GM18907 (cell line): ENCODE measurements around the gene FMN1.

Source experiments
- ATAC-seq: cut with Tn5 transposase; IDR thresholded peaks from one replicate; pipeline ENCODE4 v1.9.1; 2021; ENCODE audit warnings: mild to moderate bottlenecking, moderate library complexity; ENCODE audit not compliant: unreplicated experiment

FMN1 gene

DNA sequence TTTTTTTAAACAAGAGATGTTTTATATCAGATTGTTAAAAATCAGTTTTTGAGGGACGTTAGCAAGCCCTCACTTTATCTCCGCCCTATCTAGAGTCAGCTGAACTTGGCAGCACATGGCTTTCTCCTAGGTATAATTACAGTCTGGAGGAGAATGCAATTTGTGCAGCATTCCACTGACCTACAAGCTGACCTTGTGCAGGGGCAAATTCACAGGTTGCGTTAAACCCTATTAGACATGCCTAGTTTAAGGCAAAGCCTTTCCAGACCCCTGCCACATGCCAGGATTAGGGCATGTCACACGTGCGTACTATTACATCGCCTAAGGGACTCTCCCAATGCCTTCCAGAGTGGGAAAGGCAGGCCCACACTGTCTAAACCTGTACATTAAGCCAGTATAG is 252.7 kb downstream of the FMN1 start:
- ATAC-seq: no peak

DNA sequence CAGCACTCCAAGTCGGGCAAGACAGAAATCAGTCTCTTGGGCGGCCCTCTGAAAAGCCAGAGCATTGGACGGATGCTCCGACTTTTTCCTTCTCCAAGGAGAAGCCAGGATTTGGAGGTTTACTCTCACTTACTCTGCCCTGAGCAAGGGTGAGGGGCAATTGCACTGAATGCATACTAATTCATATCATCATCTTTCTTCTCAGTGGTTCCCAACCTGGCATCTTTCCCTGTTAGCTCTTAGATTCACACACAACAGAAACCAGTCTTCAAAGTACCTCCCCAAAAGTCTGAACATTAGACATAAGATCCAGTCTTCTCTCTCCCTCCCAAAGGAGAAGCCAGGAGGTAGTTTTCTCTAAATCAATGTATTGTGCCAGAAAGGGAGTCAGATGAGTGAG is 257.5 kb downstream of the FMN1 start:
- ATAC-seq: no peak

- ATAC-seq: no peak
Observed at GRCh38 chr15:32936283-32936918, 258.1 kb downstream of the FMN1 start.

GRCh38 chr15:32935139-32935538 is 259.4 kb downstream of the FMN1 start:
- no peak for ATAC-seq

DNA sequence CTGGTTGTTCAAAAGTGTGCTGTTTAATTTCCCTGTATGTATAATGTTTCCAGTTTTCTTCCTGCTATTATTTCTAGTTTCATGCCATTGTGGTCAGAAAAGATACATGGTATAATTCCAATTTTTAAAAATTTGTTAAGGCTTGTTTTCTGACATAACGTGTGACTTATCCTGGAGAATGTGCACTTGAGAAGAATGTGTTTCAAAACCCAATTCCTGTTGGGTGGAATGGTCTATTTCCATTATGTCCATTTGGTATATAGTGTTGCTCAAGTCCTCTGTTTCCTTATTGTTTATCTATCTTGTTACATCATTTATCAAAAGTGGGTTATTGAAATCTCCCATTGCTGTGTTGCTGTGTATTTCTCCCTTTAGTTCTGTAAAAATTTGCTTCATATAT is 261.3 kb downstream of the FMN1 start:
- ATAC-seq: no peak

- no peak for ATAC-seq
Observed at GRCh38 chr15:32928876-32929275, 265.6 kb downstream of the FMN1 start.

DNA sequence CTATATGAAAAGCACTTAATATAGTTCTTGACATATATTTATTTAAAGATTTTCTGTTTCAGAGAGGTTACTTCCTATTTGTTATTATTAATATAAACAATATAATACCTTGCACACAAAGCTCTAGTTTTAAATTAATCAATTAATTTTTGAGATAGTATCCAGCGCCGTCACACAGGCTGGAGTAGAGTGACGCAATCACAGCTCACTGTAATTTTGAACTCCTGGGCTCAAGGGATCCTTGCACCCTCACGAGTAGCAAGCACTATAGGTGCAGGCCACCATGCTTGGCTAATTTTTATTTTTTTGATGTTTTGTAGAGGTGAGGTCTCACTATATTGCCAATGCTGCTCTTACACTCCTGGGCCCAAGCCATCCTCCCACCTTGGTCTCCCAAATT is 267.4 kb downstream of the FMN1 start:
- no peak for ATAC-seq

GRCh38 chr15:32923176-32923575 is 271.3 kb downstream of the FMN1 start:
- no peak for ATAC-seq

- no peak for ATAC-seq
Observed at GRCh38 chr15:32922541-32922940, 272.0 kb downstream of the FMN1 start.

DNA sequence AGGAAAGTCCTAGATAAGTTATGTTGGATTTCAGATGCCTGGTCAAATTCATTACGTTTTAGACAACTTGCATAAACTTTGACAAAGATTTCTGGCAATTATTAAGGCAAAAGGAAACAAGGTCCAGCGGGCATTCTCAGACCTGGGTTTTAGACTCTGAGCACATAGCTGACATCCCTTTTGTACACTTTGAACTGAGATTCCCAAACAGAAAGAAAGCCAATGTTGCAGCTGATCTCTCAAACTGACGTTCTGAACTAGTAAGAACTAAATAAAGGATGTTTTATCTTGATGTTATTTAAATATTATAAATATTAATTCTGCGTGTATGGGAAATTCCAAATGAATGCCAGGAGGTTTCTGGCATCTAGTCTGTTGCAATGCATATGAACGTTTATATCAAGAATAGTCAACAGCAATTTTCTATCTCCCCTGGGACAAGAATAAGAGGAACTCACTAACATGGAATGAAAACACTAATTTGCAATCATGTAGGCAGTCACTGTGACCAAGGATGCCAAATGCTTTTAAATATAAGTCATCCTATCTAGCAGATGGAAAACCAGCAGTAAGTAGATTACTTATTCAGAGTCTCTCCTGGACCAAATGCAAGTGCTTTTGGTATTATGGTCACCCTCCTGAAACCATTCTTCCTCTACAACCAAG is 274.6 kb downstream of the FMN1 start:
- ATAC-seq: no peak

DNA sequence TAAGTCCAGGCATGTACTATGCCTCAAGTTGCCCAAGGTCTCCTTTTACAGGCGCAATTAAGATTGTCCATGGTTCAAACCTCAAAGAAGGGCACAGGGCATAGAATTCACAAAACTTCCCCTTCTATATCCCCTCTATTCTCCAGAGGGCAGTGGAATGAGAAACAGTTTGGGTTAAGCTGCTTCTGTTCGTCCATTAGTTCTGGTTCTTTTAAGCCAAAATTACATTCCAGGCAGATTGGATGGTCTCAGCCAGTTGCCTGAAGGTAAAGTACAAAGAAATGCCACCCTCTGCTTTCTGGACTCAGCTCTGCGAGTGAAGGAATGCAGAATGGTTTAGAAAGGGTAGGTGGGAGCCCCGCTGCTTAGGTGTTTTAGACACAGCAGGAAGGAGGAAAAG is 276.0 kb downstream of the FMN1 start:
- ATAC-seq: no peak

GRCh38 chr15:32910839-32911238 is 283.7 kb downstream of the FMN1 start:
- ATAC-seq: no peak

DNA sequence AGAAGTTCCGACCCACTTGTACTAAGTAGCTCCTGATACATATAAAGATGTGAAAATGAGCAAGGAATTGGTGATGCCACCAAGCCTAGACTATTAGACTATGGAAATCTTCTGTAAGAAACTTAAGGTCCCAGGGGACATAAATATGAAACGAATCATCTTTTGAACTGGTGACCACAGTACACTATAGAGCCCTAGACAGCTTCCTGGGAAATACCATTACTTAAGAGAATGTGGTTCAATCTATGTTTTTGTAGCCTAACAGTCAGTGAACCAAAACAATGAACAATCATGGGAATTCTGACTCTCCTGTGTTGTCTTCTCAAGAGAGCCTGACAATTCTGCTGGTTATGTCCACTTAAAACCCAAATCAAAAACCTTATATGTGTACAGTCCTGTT is 285.1 kb downstream of the FMN1 start:
- no peak for ATAC-seq

DNA sequence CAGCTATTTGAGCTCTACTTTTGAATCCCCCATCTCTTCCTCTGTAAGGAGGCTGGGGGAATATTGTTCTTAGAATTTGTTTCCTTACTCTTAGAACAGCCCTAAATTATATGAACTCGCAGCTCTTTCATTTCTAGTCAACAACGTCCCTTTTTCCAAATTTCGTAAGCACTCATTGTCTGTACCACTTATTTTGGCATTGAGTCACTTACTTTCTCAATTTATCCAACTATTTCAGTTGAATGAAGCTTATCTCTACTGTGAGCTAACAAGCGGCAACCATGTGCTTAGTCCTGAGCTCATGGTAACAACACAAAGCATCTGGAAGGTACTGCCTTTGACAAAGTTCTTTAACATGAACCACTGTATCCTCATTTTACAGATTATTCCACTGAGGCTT is 285.6 kb downstream of the FMN1 start:
- ATAC-seq: no peak

DNA sequence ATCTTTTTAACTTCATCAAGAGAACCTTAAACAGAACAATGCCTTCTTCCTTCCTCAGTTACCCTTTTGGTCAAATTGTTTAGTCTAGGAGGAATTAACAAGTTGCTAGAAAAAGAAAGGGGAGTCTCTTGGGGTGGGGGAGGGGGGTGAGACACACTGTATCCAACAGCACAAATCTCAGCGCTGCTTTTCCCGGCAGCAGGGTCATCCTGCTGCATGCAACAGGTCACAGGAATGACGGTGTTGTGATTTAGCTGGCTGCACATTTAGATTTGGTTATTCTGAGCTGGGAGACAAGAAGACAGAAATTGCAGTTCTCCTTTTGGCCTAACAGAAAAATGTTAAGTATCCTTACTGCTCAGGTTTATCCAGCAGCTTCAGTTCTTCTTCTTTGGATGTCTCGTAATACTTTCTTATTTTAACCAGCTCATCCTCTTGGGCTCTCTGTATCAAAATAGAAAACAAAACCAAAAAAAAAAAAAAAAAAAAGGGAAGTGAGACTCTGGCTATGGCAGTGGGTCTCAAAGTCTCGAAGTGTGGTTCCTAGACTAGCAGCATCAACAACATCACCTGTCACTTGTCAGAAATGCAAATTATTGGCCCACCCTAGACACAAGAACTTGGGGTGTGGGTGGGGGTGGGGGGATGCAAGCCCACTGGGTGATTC is 286.2 kb downstream of the FMN1 start:
- ATAC-seq: peak; percentile 90

DNA sequence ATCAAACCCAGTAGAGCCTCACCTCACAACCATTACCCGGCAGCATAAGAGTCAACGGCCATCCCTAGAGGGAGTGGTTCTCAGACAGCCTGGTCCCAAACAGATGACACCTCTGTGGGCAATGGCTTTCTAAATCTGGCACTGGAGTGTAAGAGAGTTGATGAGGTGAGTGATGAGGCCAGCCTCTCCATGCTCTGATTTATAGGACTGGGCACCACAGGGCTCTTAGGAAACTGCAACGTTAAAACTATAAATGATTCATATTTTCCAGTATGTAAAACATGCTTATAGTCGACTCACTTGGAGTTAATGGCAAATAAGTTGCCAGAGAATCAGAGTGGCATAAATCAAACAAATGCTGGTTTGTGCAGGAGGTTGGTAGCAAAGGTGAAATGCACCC is 289.0 kb downstream of the FMN1 start:
- ATAC-seq: no peak

DNA sequence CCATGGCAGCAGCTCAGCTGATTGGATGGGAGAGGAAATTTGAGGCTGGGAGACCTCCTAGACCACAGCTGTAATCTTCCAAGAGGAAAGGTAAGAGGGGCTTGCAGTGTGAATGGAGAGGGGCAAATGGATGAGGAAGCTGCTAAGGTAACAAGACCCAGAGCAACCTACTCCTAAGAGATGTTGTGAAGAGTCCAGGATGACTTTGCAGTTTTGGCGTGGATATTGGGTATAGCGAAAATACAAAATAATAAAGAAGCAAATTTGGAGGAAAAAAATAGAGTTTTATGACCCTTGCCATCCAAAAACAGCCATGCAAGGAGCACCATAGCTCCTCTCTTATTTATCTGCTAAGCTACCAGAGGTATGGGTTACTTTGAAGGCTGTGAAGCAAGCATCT is 290.1 kb downstream of the FMN1 start:
- no peak for ATAC-seq

DNA sequence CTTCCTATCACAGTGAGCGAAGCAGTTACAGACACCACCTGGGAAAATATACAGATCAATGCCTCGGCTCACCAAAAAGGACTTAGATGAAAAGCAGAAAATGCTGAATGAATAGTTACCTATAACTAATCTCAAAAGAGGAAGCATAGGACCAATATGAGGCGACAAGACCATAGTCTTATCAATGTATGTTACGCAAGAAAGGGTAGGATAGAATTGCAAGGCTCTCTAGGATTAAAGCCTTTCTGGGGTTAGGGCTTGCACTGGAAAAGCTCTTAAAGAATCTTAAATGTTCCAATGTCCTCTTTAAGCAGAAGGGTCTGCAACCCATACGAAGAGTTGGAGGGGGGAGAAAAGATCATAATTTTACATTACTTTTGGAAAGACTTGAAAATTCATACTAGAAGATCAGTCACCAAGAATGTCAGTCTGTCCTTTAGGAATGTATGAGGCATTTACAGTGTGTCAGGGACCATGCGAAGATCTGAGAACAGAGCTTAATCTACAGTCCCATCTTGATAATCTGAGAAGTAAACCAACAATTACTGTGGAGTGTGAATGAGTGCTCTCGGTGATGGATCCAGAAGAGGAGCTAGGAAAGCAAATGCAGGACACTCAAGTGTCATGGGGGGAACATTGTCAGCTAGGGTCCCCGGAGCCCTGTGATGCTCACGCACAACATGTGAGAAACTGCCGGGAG is 290.8 kb downstream of the FMN1 start:
- no peak for ATAC-seq

DNA sequence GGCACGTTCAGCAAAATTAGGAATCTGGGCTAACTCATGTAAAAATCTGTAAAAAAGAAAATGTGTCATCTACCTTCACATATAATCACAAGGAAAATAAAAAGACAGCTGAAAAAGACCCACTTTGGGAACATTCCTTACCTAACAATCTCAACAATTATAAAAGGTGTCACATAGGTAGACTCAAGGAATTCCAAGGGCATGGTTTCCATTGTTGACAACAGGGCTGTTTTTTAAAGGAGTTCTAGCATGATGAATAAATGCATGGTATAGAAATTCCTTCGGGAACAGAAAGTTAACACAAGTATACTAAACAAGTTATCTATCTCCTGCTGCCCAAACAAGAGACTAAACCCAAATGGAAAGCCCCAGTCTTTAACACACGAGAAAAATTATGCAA is 292.5 kb downstream of the FMN1 start:
- ATAC-seq: no peak

DNA sequence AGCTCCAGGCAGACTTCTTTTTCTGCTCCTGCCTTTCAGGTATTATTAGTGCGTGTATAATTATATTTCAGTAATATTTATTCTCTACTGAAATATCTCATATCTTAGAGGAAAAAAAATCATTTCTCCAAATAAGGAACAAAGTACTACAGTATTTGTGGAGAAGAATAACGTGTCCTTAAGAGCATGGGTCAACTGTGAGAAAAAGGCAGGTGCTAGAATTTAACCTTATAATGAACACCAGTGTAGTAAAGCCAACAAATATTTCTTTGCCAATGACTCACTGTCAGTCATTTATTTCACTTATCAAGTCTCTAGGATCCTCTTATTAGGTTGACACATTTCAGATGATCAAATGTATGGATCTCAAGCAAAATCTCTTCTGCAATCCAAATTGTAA is 293.3 kb downstream of the FMN1 start:
- ATAC-seq: no peak

DNA sequence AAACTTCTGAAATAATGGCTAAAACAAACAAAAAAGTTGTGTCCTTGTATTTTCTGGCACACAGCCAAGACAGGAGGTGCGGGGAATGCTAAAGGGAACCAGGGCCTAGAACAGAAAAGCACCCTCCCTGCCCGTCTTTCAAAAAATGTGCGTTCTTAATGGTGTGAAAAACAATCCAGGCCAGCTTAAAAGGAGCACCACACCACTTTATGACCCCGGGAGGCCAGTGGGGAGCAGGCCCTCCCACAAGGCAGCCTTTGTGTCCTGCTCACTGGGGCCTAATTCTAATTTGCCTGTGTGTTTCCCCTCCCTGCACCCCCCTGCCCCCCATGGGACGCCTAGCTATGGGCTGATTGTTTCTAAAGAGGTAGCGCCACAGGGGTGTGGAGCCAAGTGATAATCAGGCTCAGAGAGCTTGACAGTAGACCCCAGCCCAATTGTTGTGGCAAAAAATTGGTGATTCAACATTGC is 295.4 kb downstream of the FMN1 start:
- no peak for ATAC-seq

DNA sequence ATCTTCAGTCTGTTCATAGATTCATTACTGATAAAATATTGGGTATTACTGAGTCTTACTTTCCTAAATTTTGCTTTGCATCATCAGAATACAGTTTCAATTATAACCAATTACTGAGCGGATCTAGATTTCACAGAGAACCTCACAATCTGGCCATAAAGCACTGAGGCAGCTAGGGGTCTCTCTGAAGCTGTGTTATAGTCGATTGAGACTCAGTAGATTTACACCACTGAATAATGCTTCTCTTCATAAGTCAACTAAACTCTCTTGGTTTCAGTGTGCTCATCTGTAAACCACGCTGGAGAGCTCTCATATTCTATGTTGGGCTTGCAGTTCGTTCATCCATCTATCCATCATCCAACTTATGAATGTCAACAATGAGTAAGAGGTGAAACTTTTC is 296.1 kb downstream of the FMN1 start:
- ATAC-seq: no peak
